ENCODE data around the gene COL5A1. TPM values are rescaled to one million over a fixed set of nuclear protein-coding genes. Genes with fewer than 3 reads are reported as not detected.

COL5A1 gene
- total RNA-seq, 1 donor, result 801 TPM

DNA sequence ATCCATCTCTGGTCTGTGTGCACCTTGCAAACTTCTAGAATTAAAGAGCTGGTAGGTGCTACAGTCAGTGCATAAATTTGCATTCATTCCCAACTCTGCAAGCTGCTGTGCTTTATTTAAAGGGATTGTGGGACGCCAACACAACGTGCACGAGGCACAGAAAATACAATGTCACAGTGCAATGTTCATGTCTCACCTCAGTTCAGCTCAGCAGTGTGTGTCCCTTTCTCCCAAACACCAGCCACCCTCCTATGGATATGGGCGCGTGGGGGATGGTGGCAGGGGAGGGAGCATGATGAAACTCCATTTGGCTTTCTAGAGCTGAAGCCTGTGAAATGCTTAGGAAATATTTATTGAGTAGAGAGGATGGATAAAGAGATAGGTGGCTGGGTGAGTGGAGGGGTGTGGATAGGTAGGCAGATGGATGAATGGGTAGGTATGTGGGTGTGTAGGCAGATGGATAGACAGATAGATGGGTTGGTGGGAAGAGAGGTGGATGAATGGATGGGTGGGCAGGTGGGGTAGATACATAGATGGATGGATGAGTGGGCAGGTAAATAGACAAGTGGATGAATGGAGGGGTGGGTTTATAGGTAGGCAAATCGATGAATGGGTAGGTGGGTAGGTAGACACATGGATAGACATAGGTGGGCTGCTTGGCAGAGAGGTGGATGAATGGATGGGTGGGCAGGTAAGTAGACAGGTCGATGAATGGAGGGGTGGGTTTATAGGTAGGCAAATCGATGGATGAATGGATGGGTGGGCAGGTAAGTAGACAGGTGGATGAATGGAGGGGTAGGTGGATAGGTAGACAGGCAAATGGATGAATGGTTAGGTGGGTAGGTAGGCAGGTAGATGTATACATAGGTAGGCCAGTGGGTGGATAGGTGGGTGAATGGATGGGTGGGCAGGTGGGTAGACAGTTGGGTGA is 146.3 kb downstream of the COL5A1 start:
- Histone ChIP-seq H2AFZ (ENCODE audit: low read length) (no peak overlapping the region), H3K27me3 (ENCODE audit: insufficient read depth, low read length) (no peaks in the 10 kb centered on the region), H3K4me3 (ENCODE audit: insufficient read depth, low read length) (no peak overlapping the region), H3K79me2 (ENCODE audit: insufficient read depth, low read length) (no peaks in the 10 kb centered on the region), H3K4me2 (ENCODE audit: insufficient read depth, low read length) (no peak overlapping the region), H3K9me3 (ENCODE audit: low read depth, low read length) (no peaks in the 10 kb centered on the region), H3K4me1 (ENCODE audit: insufficient read depth, low read length) (no peaks in the 10 kb centered on the region), H3K36me3 (ENCODE audit: insufficient read depth, low read length) (peaks cover 88% of the 10 kb centered on the region), H3K27ac (ENCODE audit: low read depth, low read length) (no peak overlapping the region), H4K20me1 (ENCODE audit: insufficient read depth, low read length) (peaks cover 60% of the 10 kb centered on the region)
- TF ChIP-seq, protein P1, sequence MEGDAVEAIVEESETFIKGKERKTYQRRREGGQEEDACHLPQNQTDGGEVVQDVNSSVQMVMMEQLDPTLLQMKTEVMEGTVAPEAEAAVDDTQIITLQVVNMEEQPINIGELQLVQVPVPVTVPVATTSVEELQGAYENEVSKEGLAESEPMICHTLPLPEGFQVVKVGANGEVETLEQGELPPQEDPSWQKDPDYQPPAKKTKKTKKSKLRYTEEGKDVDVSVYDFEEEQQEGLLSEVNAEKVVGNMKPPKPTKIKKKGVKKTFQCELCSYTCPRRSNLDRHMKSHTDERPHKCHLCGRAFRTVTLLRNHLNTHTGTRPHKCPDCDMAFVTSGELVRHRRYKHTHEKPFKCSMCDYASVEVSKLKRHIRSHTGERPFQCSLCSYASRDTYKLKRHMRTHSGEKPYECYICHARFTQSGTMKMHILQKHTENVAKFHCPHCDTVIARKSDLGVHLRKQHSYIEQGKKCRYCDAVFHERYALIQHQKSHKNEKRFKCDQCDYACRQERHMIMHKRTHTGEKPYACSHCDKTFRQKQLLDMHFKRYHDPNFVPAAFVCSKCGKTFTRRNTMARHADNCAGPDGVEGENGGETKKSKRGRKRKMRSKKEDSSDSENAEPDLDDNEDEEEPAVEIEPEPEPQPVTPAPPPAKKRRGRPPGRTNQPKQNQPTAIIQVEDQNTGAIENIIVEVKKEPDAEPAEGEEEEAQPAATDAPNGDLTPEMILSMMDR (IDR thresholded peaks at IDR 0.05; ENCODE audit: extremely low read depth, low read depth, low read length), result no peak
- no peak for DNase-seq (ENCODE audit: insufficient read length, low spot score, missing footprints)

DNA sequence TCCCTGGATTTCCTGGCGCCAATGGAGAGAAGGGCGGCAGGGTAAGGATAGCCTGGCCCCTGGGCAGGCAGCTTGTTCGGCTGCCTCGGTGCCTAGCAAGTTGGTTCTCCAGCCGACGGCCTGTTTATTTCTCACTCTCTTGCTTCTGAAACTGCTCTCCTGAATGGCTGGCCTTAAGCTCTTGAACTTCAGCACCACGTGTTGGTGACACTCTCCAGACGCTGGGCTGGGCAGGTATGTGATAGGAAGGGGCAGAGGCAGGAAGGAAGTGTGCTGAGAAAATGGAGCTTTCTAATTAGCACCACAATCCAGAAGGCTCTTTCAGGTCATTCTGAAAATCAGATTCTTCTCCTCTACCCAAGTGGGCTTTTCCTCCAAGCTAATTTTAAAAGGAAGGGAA is 147.6 kb downstream of the COL5A1 start:
- no peak overlapping the region for H3K4me2 ChIP-seq (ENCODE audit: insufficient read depth, low read length)
- peaks cover 88% of the 10 kb centered on the region for H3K36me3 ChIP-seq (ENCODE audit: insufficient read depth, low read length)
- H3K27me3 ChIP-seq (ENCODE audit: insufficient read depth, low read length), result no peaks in the 10 kb centered on the region
- no peak overlapping the region for H3K27ac ChIP-seq (ENCODE audit: low read depth, low read length)
- H3K9me3 ChIP-seq (ENCODE audit: low read depth, low read length), result no peaks in the 10 kb centered on the region
- TF ChIP-seq, protein P1 (IDR thresholded peaks at IDR 0.05; ENCODE audit: extremely low read depth, low read depth, low read length), result no peak
- no peak overlapping the region for H3K4me3 ChIP-seq (ENCODE audit: insufficient read depth, low read length)
- H4K20me1 ChIP-seq (ENCODE audit: insufficient read depth, low read length), result peaks cover 60% of the 10 kb centered on the region
- H3K4me1 ChIP-seq (ENCODE audit: insufficient read depth, low read length), result no peaks in the 10 kb centered on the region
- no peak overlapping the region for H2AFZ ChIP-seq (ENCODE audit: low read length)
- no peak for DNase-seq (ENCODE audit: insufficient read length, low spot score, missing footprints)
- no peaks in the 10 kb centered on the region for H3K79me2 ChIP-seq (ENCODE audit: insufficient read depth, low read length)

DNA sequence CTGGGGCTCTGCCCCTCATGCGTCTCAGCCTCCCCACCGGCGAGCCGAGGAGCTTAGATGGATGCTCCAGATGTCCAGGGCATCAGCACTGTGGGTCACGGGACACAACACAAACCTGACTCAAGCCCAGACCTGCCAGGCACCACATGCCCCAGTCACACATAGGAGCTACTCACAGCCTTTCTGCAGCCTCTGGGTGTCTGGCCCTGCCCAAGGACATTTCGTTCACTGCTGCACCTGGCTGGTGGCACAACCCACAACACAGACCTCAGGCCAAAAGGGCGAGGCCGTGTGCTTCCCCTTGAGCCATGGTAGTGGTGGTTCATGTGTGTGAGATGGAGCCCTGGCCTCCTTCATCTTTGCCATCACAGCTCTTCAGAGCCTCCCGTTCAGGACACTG is 149.4 kb downstream of the COL5A1 start:
- Histone ChIP-seq H3K4me2 (ENCODE audit: insufficient read depth, low read length) (no peak overlapping the region), H3K79me2 (ENCODE audit: insufficient read depth, low read length) (no peaks in the 10 kb centered on the region), H2AFZ (ENCODE audit: low read length) (no peak overlapping the region), H4K20me1 (ENCODE audit: insufficient read depth, low read length) (peaks cover 57% of the 10 kb centered on the region), H3K27ac (ENCODE audit: low read depth, low read length) (no peak overlapping the region), H3K4me1 (ENCODE audit: insufficient read depth, low read length) (no peaks in the 10 kb centered on the region), H3K4me3 (ENCODE audit: insufficient read depth, low read length) (no peak overlapping the region), H3K9me3 (ENCODE audit: low read depth, low read length) (no peaks in the 10 kb centered on the region), H3K27me3 (ENCODE audit: insufficient read depth, low read length) (no peaks in the 10 kb centered on the region), H3K36me3 (ENCODE audit: insufficient read depth, low read length) (peaks cover 89% of the 10 kb centered on the region)
- no peak for DNase-seq (ENCODE audit: insufficient read length, low spot score, missing footprints)
- TF ChIP-seq, protein P1 (IDR thresholded peaks at IDR 0.05; ENCODE audit: extremely low read depth, low read depth, low read length), result no peak

DNA sequence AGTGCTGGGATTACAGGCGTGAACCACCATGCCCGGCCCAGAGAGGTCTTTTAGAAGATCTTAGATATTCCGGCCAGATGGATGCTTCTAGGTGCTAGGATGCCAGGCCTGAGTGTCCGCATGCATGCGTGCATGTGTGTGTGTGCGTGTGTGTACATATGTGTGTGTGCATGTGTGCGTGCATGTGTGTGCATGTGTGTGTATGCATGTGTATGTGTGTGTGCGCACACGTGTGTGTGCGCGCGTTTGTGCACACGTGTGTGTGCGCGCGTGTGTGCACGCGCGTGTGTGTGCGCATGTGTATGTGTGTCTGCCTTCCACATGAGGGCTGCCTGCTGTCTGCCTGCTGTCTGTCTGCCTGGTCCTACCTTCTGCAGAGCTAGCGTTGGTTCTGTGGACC is 151.0 kb downstream of the COL5A1 start:
- Histone ChIP-seq H3K9me3 (ENCODE audit: low read depth, low read length) (no peaks in the 10 kb centered on the region), H3K79me2 (ENCODE audit: insufficient read depth, low read length) (no peaks in the 10 kb centered on the region), H3K27ac (ENCODE audit: low read depth, low read length) (no peak overlapping the region), H3K4me1 (ENCODE audit: insufficient read depth, low read length) (no peaks in the 10 kb centered on the region), H4K20me1 (ENCODE audit: insufficient read depth, low read length) (peaks cover 45% of the 10 kb centered on the region), H3K4me2 (ENCODE audit: insufficient read depth, low read length) (no peak overlapping the region), H3K27me3 (ENCODE audit: insufficient read depth, low read length) (no peaks in the 10 kb centered on the region), H3K36me3 (ENCODE audit: insufficient read depth, low read length) (peaks cover 86% of the 10 kb centered on the region), H3K4me3 (ENCODE audit: insufficient read depth, low read length) (no peak overlapping the region), H2AFZ (ENCODE audit: low read length) (no peak overlapping the region)
- TF ChIP-seq, protein P1 (IDR thresholded peaks at IDR 0.05; ENCODE audit: extremely low read depth, low read depth, low read length), result no peak
- DNase-seq (ENCODE audit: insufficient read length, low spot score, missing footprints), result no peak

Measured in osteoblast (primary cell).